Superior temporal gyrus (tissue), 1 donor: Measurements from ENCODE around the gene ROS1.
"Not testable (repeated sequence)": the region's sequence is repeated elsewhere in the genome, so short reads cannot be mapped to it uniquely, and the experiment has no call there.

Source experiments
- DNase-seq: peaks from one replicate; pipeline ENCODE4 v3.0.0-alpha.2; 2016; ENCODE audit errors: extremely low spot score

Gene ROS1

GRCh38 chr6:117381749-117382148 lies 44.0 kb downstream of the ROS1 start:
- DNase-seq = no peak

GRCh38 chr6:117380298-117380697 lies 45.4 kb downstream of the ROS1 start:
- no peak for DNase-seq

- no peak for DNase-seq
Observed at GRCh38 chr6:117375446-117375845, 50.3 kb downstream of the ROS1 start.

- no peak for DNase-seq
Observed at GRCh38 chr6:117373211-117373813, 52.4 kb downstream of the ROS1 start.

- not testable (repeated sequence) for DNase-seq
Observed at GRCh38 chr6:117372289-117372688, 53.5 kb downstream of the ROS1 start.

- no peak for DNase-seq
Observed at GRCh38 chr6:117371492-117371891, 54.2 kb downstream of the ROS1 start.

GRCh38 chr6:117359581-117359980 lies 66.2 kb downstream of the ROS1 start:
- no peak for DNase-seq

- no peak for DNase-seq
Observed at GRCh38 chr6:117354671-117355070, 71.1 kb downstream of the ROS1 start.

- DNase-seq = no peak
Observed at GRCh38 chr6:117352466-117353081, 73.2 kb downstream of the ROS1 start.

GRCh38 chr6:117351521-117351920 lies 74.2 kb downstream of the ROS1 start:
- DNase-seq = no peak

GRCh38 chr6:117346142-117346930 lies 79.4 kb downstream of the ROS1 start:
- DNase-seq = peak; percentile 80

- DNase-seq = no peak
Observed at GRCh38 chr6:117345292-117345610, 80.5 kb downstream of the ROS1 start.

GRCh38 chr6:117344444-117345291 lies 81.1 kb downstream of the ROS1 start:
- DNase-seq = no peak

- DNase-seq = no peak
Observed at GRCh38 chr6:117338567-117338966, 87.2 kb downstream of the ROS1 start.

- no peak for DNase-seq
Observed at GRCh38 chr6:117329926-117330325, 95.8 kb downstream of the ROS1 start.

GRCh38 chr6:117328500-117328899 lies 97.2 kb downstream of the ROS1 start:
- no peak for DNase-seq

- DNase-seq = no peak
Observed at GRCh38 chr6:117328005-117328389, 97.7 kb downstream of the ROS1 start.

GRCh38 chr6:117327149-117328004 lies 98.4 kb downstream of the ROS1 start:
- DNase-seq = no peak

- no peak for DNase-seq
Observed at GRCh38 chr6:117326396-117326795, 99.3 kb downstream of the ROS1 start.

- DNase-seq = peak; percentile 26
Observed at GRCh38 chr6:117317261-117317660, 108.5 kb downstream of the ROS1 start.

- DNase-seq = no peak
Observed at GRCh38 chr6:117311726-117312125, 114.0 kb downstream of the ROS1 start.
